Measurements from ENCODE around the gene TIMM44. TPM values are rescaled to one million over a fixed set of nuclear protein-coding genes. Genes with fewer than 3 reads are reported as not detected.
A peak's percentile ranks its signal among the peaks of the same experiment; 100 is the strongest.

TIMM44 gene
- total RNA-seq, 2 experiments from 2014 or later = 48.4 to 50.9 TPM

DNA sequence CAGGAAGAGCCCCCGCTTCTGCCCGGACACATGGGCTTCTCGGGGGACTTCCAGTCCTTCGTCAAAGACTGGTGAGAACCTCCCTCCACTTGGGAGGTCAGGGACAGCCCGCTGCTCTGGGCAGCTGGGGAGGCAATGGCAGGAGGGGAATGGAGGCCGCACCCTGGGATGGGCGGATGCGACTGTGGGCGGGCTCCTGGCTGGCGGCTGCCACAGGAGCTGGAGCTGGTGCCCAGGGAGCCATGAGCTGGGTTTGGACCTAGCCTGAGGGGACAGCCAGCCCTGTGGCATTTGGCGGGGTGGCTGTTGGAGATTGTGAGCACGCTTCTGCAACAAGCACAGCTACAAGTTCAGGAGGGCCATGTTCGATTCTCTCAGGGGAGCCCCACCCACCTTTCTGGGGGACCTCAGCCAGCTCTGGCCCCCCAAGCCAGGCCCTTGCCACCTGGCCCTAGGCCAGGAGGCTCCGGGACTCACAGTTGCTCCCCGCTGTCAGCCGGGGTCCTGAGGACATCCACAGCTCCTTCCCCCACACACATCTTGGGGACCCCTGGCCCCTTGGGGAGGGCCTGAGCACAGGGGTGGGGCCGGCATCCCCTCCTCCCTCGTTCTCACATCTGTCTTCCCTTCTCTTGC is 31.8 kb downstream of the TIMM44 start:
- no peaks in the 10 kb centered on the region for H3K9me3 Mint-ChIP-seq
- H3K36me3 Mint-ChIP-seq (ENCODE audit: low read depth) = peaks cover 21% of the 10 kb centered on the region
- no peak for DNase-seq
- ChIA-PET POLR2A (interaction anchor here (1.3 to 1.4 kb wide), 2 partner anchors 8 to 9 kb away, joined by 6 read pairs; partner anchors contain the start of genes MAP2K7 and SNAPC2), CTCF (no interaction called here)
- no peak overlapping the region for H3K27ac Mint-ChIP-seq
- H3K4me1 Mint-ChIP-seq = peaks cover 5% of the 10 kb centered on the region
- peaks cover 9% of the 10 kb centered on the region for H3K27me3 Mint-ChIP-seq
- H3K4me3 Mint-ChIP-seq = no peak overlapping the region

GRCh38 chr19:7910321-7911161 is 32.9 kb downstream of the TIMM44 start:
- Mint-ChIP-seq H3K4me3 (no peak overlapping the region), H3K9me3 (no peaks in the 10 kb centered on the region), H3K27me3 (peaks cover 4% of the 10 kb centered on the region), H3K36me3 (ENCODE audit: low read depth) (peaks cover 26% of the 10 kb centered on the region), H3K4me1 (peaks cover 7% of the 10 kb centered on the region), H3K27ac (no peak overlapping the region)
- ChIA-PET POLR2A (interaction anchor here (3.8 kb wide), 1 partner anchor 10 kb away, joined by 17 read pairs; the partner anchor contains the start of gene SNAPC2), CTCF (no interaction called here)
- no peak for DNase-seq

DNA sequence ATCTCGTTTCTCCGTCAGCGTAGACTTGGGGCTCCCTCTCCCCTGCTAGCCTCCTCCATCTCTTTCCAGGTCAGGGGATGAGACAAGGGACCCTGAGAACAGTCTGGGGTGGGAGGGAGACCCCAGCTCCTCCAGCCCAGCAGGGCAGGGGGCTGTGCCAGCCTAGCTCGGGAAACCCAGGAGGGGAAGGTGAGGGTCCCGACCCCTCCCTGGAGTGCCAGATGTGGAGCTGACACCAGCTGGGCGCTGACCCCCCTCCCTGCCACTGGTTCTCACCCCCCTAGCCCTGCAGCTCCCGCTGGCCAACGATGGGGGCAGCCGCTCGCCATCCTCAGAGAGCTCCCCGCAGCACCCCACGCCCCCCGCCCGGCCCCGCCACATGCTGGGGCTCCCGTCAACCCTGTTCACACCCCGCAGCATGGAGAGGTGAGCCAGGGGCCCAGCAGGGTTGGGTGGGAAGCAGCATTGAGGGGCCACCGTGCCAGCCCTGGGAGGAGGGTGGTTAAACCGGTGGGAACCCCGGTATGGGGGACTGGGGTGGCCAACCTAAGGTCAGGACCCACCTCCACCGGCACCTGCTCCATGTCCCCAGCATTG is 33.9 kb downstream of the TIMM44 start:
- no peaks in the 10 kb centered on the region for H3K27me3 Mint-ChIP-seq
- H3K9me3 Mint-ChIP-seq = no peaks in the 10 kb centered on the region
- peaks cover 14% of the 10 kb centered on the region for H3K4me1 Mint-ChIP-seq
- no peak overlapping the region for H3K27ac Mint-ChIP-seq
- H3K4me3 Mint-ChIP-seq = no peak overlapping the region
- H3K36me3 Mint-ChIP-seq (ENCODE audit: low read depth) = peaks cover 34% of the 10 kb centered on the region
- no peak for DNase-seq
- ChIA-PET CTCF (no interaction called here), POLR2A (interaction anchor here (3.8 kb wide), 1 partner anchor 11 kb away, joined by 17 read pairs; the partner anchor contains the start of gene SNAPC2)

DNA sequence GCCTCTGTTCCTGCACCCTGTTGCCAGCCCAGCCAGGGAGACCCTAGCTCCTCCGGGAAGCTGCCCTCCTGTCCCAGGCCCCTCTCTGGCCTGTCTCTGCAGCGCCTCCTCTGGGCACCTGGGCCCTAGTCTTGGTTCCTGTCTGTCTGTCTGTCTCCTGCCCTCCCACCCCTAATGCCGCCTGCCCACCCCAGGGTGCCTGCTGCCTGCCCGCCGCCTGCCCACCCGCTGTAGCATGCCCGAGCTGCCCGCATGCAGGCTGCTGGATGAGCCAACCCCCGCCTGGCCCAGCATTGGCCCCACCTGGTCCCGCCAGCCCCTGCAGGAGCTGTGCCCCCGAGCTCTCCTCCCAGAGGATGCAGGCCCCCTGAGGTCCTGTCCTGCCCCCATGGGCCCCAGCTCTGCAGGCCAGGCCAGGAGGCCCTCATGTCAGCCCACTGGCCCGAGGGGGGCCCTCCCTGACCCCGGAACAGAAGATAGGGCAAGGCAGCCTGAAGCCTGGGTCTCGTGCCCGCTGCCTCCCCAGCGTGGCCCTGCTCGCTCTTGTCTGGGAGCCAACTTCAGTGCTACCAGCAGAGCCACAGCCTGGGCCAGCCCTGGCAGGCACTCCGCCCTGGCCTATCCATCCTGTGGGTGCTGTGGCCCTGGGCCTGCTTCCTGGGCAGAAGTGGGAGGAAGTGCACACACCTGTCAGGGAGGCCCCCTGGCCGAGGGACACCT is 34.6 kb downstream of the TIMM44 start:
- Mint-ChIP-seq H3K27me3 (no peaks in the 10 kb centered on the region), H3K27ac (no peak overlapping the region), H3K4me3 (no peak overlapping the region), H3K36me3 (ENCODE audit: low read depth) (peaks cover 35% of the 10 kb centered on the region), H3K4me1 (peaks cover 18% of the 10 kb centered on the region), H3K9me3 (no peaks in the 10 kb centered on the region)
- ChIA-PET CTCF (no interaction called here), POLR2A (interaction anchor here (3.8 kb wide), 1 partner anchor 12 kb away, joined by 17 read pairs; the partner anchor contains the start of gene SNAPC2)
- DNase-seq = no peak

DNA sequence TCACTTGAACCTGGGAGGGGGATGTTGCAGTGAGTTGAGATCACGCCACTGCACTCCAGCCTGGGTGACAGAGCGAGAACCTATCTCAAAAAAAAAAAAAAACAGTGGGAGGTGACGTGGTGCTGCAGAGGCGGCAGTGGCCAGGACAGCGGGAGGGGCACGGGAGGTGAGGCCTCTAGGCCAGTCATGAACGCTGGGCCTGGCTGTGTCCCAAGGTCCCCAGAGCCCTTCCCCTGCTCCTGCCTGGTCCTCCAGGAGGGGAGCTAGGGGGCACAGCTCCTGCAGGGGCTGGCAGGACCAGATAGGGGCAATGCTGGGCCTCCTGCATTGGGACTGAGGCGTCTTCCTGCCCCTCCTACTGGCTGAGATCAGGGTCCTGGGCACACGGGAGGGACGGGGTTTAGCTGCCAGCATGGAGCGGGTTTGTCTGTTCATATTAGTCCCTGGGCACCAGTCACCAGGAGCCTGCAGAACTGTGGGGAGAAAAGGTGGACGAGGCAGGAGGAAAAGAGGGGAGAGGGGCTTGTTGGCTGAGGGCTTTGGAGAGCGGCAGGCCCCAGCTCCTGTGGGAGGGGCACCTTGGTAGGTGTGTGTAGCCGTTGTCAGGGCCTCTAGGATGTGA is 35.3 kb downstream of the TIMM44 start:
- Mint-ChIP-seq H3K27me3 (no peaks in the 10 kb centered on the region), H3K9me3 (no peaks in the 10 kb centered on the region), H3K27ac (no peak overlapping the region), H3K4me1 (peaks cover 22% of the 10 kb centered on the region), H3K4me3 (no peak overlapping the region), H3K36me3 (ENCODE audit: low read depth) (peaks cover 38% of the 10 kb centered on the region)
- POLR2A ChIA-PET = interaction anchor here (3.8 kb wide), 1 partner anchor 13 kb away, joined by 17 read pairs; the partner anchor contains the start of gene SNAPC2
- DNase-seq = no peak
- CTCF ChIA-PET = no interaction called here

GRCh38 chr19:7907544-7907943 is 35.9 kb downstream of the TIMM44 start:
- Mint-ChIP-seq H3K27me3 (no peaks in the 10 kb centered on the region), H3K9me3 (no peaks in the 10 kb centered on the region), H3K4me3 (no peak overlapping the region), H3K36me3 (ENCODE audit: low read depth) (peaks cover 32% of the 10 kb centered on the region), H3K4me1 (peaks cover 27% of the 10 kb centered on the region), H3K27ac (no peak overlapping the region)
- ChIA-PET POLR2A (interaction anchor here (3.8 kb wide), 1 partner anchor 13 kb away, joined by 17 read pairs; the partner anchor contains the start of gene SNAPC2), CTCF (no interaction called here)
- no peak for DNase-seq

DNA sequence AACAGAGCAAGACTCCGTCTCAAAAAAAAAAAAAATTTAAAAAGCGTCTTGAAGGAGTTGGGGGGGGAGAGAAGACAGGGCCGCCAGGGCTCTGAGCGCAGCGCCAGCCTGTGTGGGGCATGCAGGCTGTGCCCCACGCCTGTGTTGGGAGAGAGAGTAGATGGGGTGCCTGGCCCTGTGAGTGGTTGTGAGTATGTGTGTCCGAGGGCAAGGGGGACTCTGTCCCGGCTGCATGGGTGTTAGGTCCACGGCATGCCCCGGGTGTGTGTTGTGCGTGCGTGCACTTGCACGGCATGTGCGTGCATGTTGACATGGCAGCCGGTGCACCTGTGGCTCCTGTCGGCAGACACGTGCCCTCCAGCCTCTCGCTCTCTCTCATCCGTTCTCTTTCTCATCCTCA is 36.3 kb downstream of the TIMM44 start:
- no peaks in the 10 kb centered on the region for H3K27me3 Mint-ChIP-seq
- H3K27ac Mint-ChIP-seq = no peak overlapping the region
- CTCF ChIA-PET = no interaction called here
- DNase-seq = no peak
- peaks cover 31% of the 10 kb centered on the region for H3K36me3 Mint-ChIP-seq (ENCODE audit: low read depth)
- no peak overlapping the region for H3K4me3 Mint-ChIP-seq
- POLR2A ChIA-PET = interaction anchor here (3.8 kb wide), 1 partner anchor 14 kb away, joined by 17 read pairs; the partner anchor contains the start of gene SNAPC2
- peaks cover 29% of the 10 kb centered on the region for H3K4me1 Mint-ChIP-seq
- no peaks in the 10 kb centered on the region for H3K9me3 Mint-ChIP-seq

DNA sequence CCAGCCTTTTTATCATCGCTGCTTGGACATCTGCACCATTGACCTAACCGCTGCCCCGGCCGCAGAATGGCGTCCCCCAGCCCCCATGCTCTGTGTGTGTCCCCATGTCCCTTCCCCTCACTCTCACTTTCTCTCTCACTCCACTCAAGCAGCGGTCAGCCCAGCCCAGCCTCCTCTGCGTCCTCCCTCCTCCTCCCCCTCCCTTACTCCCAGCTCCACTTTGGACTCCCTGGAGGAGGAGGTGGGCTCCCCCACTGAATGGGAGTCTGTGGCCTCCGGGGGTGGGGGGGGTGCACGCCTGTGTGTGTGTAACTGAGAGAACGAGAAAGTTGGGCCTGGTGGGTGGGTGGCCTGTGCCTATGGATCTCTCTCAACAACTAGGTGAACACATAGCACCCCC is 37.6 kb downstream of the TIMM44 start:
- Mint-ChIP-seq H3K27ac (no peak overlapping the region), H3K9me3 (no peaks in the 10 kb centered on the region), H3K4me3 (peak overlapping the region; percentile 56), H3K4me1 (peaks cover 30% of the 10 kb centered on the region), H3K27me3 (no peaks in the 10 kb centered on the region), H3K36me3 (ENCODE audit: low read depth) (peaks cover 23% of the 10 kb centered on the region)
- ChIA-PET CTCF (no interaction called here), POLR2A (no interaction called here)
- no peak for DNase-seq

DNA sequence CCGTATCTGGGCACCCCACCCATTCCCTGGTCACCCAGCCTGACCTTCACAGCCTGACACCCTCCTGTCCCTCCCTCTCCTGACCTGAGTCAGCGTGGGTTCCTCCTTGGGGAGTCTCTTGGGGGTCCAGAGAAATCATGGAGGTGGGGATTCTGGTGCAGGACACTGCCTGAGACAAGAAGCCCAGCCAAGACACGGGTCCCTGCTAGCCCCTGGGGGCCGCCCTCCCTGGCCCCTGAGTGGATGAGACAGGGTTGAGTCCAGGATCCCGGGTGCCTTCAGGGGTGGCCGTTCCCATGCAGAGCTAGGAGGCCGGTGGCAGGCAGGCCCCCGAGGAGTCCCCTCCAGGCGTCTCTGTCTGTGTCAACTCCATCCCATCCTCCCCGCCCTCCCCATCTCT is 38.2 kb downstream of the TIMM44 start:
- Mint-ChIP-seq H3K4me1 (peaks cover 30% of the 10 kb centered on the region), H3K4me3 (peak overlapping the region; percentile 85), H3K36me3 (ENCODE audit: low read depth) (peaks cover 17% of the 10 kb centered on the region), H3K27ac (peak overlapping the region; percentile 83), H3K27me3 (no peaks in the 10 kb centered on the region), H3K9me3 (no peaks in the 10 kb centered on the region)
- ChIA-PET CTCF (no interaction called here), POLR2A (no interaction called here)
- DNase-seq = no peak

- CTCF ChIA-PET = interaction anchor here (0.5 to 2.5 kb wide), 14 partner anchors 14 to 336 kb away, joined by 3 to 24 read pairs (median 4); partner anchors contain the start of genes SNAPC2, TIMM44 and TRAPPC5
- Mint-ChIP-seq H3K36me3 (ENCODE audit: low read depth) (peaks cover 17% of the 10 kb centered on the region), H3K27me3 (no peaks in the 10 kb centered on the region)
These were observed 39.1 kb downstream of the TIMM44 start for GRCh38 chr19:7904074-7905020.

More at GRCh38 chr19:7904074-7905020, 39.1 kb downstream of the TIMM44 start:
- peak; percentile 76 for DNase-seq
- POLR2A ChIA-PET = interaction anchor here (0.7 to 1.6 kb wide), 9 partner anchors 7 to 275 kb away, joined by 3 to 25 read pairs (median 6); partner anchors contain the start of genes PET100, SNAPC2, TIMM44 and XAB2
- Mint-ChIP-seq H3K9me3 (no peaks in the 10 kb centered on the region), H3K4me3 (peak overlapping the region; percentile 85), H3K4me1 (peaks cover 30% of the 10 kb centered on the region), H3K27ac (peak overlapping the region; percentile 83)
